H9 (cell line): ENCODE data around the gene NCOA1. TPM values are rescaled to one million over a fixed set of nuclear protein-coding genes. Genes with fewer than 3 reads are reported as not detected.

Source experiments
- DNase-seq: peaks from one replicate; pipeline ENCODE4 v3.0.0-alpha.2; 2017
- H2AFZ ChIP-seq: one replicate; pipeline ENCODE4 v1.6.1; 2013; ENCODE audit warnings: mild to moderate bottlenecking, low read length, control low read depth, moderate library complexity
- H2AK5ac ChIP-seq: 2 replicates; pipeline ENCODE4 v1.6.1; 2013; ENCODE audit warnings: low read length, control low read depth, mixed read lengths; ENCODE audit not compliant: insufficient read length
- H2BK120ac ChIP-seq: one replicate; pipeline ENCODE4 v1.6.1; 2013; ENCODE audit warnings: low read depth, mild to moderate bottlenecking, low read length, control low read depth, inconsistent platforms; ENCODE audit not compliant: poor library complexity, severe bottlenecking
- H2BK12ac ChIP-seq: 2 replicates; pipeline ENCODE4 v1.6.1; 2013; ENCODE audit warnings: low read length, control low read depth, mixed read lengths, low read depth; ENCODE audit not compliant: insufficient read length
- H2BK15ac ChIP-seq: 2 replicates; pipeline ENCODE4 v1.6.1; 2013; ENCODE audit warnings: low read depth, low read length, control low read depth
- H2BK20ac ChIP-seq: one replicate; pipeline ENCODE4 v1.6.1; 2013; ENCODE audit warnings: low read depth, mild to moderate bottlenecking, low read length, control low read depth, inconsistent platforms; ENCODE audit not compliant: poor library complexity, severe bottlenecking
- H2BK5ac ChIP-seq: 2 replicates; pipeline ENCODE4 v1.6.1; 2013; ENCODE audit warnings: low read length, control low read depth, mixed read lengths; ENCODE audit not compliant: insufficient read length
- H3K14ac ChIP-seq: 2 replicates; pipeline ENCODE4 v1.6.1; 2013; ENCODE audit warnings: low read length, control low read depth; ENCODE audit not compliant: insufficient read depth
- H3K18ac ChIP-seq: 2 replicates; pipeline ENCODE4 v1.6.1; 2013; ENCODE audit warnings: low read depth, mild to moderate bottlenecking, mixed read lengths, low read length, control low read depth; ENCODE audit not compliant: insufficient read length
- H3K23ac ChIP-seq: 2 replicates; pipeline ENCODE4 v1.6.1; 2013; ENCODE audit warnings: low read length, control low read depth, mixed read lengths, low read depth; ENCODE audit not compliant: insufficient read length
- H3K23me2 ChIP-seq: 2 replicates; pipeline ENCODE4 v1.6.1; 2013; ENCODE audit warnings: low read depth, mild to moderate bottlenecking, mixed read lengths, low read length, control low read depth; ENCODE audit not compliant: insufficient read length, poor library complexity, severe bottlenecking
- H3K27ac ChIP-seq: 2 replicates; pipeline ENCODE4 v1.5.1; 2013; ENCODE audit warnings: low read length, control low read depth, mixed read lengths, low read depth; ENCODE audit not compliant: insufficient read length
- H3K27me3 ChIP-seq: 2 replicates; pipeline ENCODE4 v1.6.1; 2013; ENCODE audit warnings: low read length, control low read depth, inconsistent platforms; ENCODE audit not compliant: insufficient read depth
- H3K4ac ChIP-seq: 2 replicates; pipeline ENCODE4 v1.6.1; 2013; ENCODE audit warnings: low read depth, mild to moderate bottlenecking, control low read depth, inconsistent platforms, low read length, moderate library complexity
- H3K4me1 ChIP-seq: 2 replicates; pipeline ENCODE4 v1.6.1; 2013; ENCODE audit warnings: low read length, control low read depth, inconsistent platforms; ENCODE audit not compliant: insufficient read depth
- H3K4me2 ChIP-seq: 2 replicates; pipeline ENCODE4 v1.6.1; 2013; ENCODE audit warnings: low read length, control low read depth, mixed read lengths; ENCODE audit not compliant: insufficient read length, insufficient read depth
- H3K56ac ChIP-seq: 2 replicates; pipeline ENCODE4 v1.6.1; 2013; ENCODE audit warnings: low read depth, mild to moderate bottlenecking, mixed read lengths, low read length, control low read depth; ENCODE audit not compliant: insufficient read length
- H3K79me1 ChIP-seq: 2 replicates; pipeline ENCODE4 v1.6.1; 2013; ENCODE audit warnings: low read depth, mild to moderate bottlenecking, moderate library complexity, low read length, control low read depth, inconsistent platforms; ENCODE audit not compliant: insufficient read depth, poor library complexity, severe bottlenecking
- H3K79me2 ChIP-seq: 2 replicates; pipeline ENCODE4 v1.6.1; 2013; ENCODE audit warnings: low read length, control low read depth, inconsistent platforms; ENCODE audit not compliant: insufficient read depth
- H3K9ac ChIP-seq: 2 replicates; pipeline ENCODE4 v1.6.1; 2013; ENCODE audit warnings: low read length, control low read depth, mixed read lengths; ENCODE audit not compliant: insufficient read length; ENCODE audit errors: extremely low read depth
- H3K9me3 ChIP-seq: one replicate; pipeline ENCODE4 v1.6.1; 2013; ENCODE audit warnings: low read depth, low read length, inconsistent platforms; ENCODE audit not compliant: control insufficient read depth
- H3T11ph ChIP-seq: one replicate; pipeline ENCODE4 v1.6.1; 2013; ENCODE audit warnings: mild to moderate bottlenecking, low read length, control low read depth, inconsistent platforms
- H4K20me1 ChIP-seq: one replicate; pipeline ENCODE4 v1.6.1; 2013; ENCODE audit not compliant: control insufficient read depth, insufficient read length, insufficient read depth
- H4K5ac ChIP-seq: 2 replicates; pipeline ENCODE4 v1.6.1; 2013; ENCODE audit warnings: low read depth, mild to moderate bottlenecking, mixed read lengths, low read length, control low read depth; ENCODE audit not compliant: insufficient read length
- H4K8ac ChIP-seq: replicated peaks from 2 replicates; pipeline ENCODE4 v1.6.1; 2013; ENCODE audit warnings: low read length, control low read depth, mixed read lengths, low read depth; ENCODE audit not compliant: insufficient read length
- H4K91ac ChIP-seq: 2 replicates; pipeline ENCODE4 v1.6.1; 2013; ENCODE audit warnings: low read depth, mild to moderate bottlenecking, moderate library complexity, mixed read lengths, low read length, control low read depth; ENCODE audit not compliant: insufficient read length
- H3K27ac Mint-ChIP-seq, 3 experiments: 2 replicates in 2 of 3; 3 replicates in 1 of 3; pipeline ENCODE4 v1.8.0; 2020 to 2021; ENCODE audit warnings: mixed read lengths in 3 of 3, mild to moderate bottlenecking in 1 of 3, moderate library complexity in 1 of 3
- H3K27me3 Mint-ChIP-seq: 2 replicates; pipeline ENCODE4 v1.8.0; 2021; ENCODE audit warnings: low read depth, mild to moderate bottlenecking, moderate library complexity, mixed read lengths
- H3K36me3 Mint-ChIP-seq, 3 experiments: 2 replicates in 2 of 3; 3 replicates in 1 of 3; pipeline ENCODE4 v1.8.0; 2020 to 2021; ENCODE audit warnings: low read depth in 3 of 3, mixed read lengths in 3 of 3; ENCODE audit not compliant: insufficient read depth in 1 of 3
- H3K4me1 Mint-ChIP-seq, 2 experiments: 2 replicates each; pipeline ENCODE4 v1.8.0; 2020; ENCODE audit warnings: mixed read lengths in 2 of 2
- H3K4me3 Mint-ChIP-seq, 2 experiments: 2 replicates in 1 of 2; 3 replicates in 1 of 2; pipeline ENCODE4 v1.8.0; 2020 to 2021; ENCODE audit warnings: mild to moderate bottlenecking in 2 of 2, mixed read lengths in 2 of 2, moderate library complexity in 1 of 2
- H3K9me3 Mint-ChIP-seq, 2 experiments: 2 replicates in 1 of 2; 3 replicates in 1 of 2; pipeline ENCODE4 v1.8.0; 2020; ENCODE audit warnings: mild to moderate bottlenecking in 2 of 2, mixed read lengths in 2 of 2, moderate library complexity in 1 of 2
- CTCF ChIP-seq: fragments of 200-600 bp; sonication (generic); conservative IDR thresholded peaks from 3 replicates; pipeline ENCODE4 v1.8.0; 2021; ENCODE audit warnings: antibody characterized with exemption, mild to moderate bottlenecking
- WGBS: extraction: QIAGEN DNeasy Blood & Tissue Kit; methylation state at CpG from one replicate; pipeline ENCODE4 v1.1.7; 2013; ENCODE audit warnings: missing lambda C conversion rate, low lambda C conversion rate, mixed read lengths; ENCODE audit not compliant: insufficient read length; ENCODE audit errors: extremely low coverage; 5-methylcytosine and 5-hydroxymethylcytosine counted together
- total RNA-seq: library from RNA; stranded (reverse); gene quantifications from 2 replicates; pipeline ENCODE4 v1.2.1, GENCODE V29; 2021

The NCOA1 gene
- total RNA-seq, 1 experiment from 2014 or later, result 14.8 TPM

DNA sequence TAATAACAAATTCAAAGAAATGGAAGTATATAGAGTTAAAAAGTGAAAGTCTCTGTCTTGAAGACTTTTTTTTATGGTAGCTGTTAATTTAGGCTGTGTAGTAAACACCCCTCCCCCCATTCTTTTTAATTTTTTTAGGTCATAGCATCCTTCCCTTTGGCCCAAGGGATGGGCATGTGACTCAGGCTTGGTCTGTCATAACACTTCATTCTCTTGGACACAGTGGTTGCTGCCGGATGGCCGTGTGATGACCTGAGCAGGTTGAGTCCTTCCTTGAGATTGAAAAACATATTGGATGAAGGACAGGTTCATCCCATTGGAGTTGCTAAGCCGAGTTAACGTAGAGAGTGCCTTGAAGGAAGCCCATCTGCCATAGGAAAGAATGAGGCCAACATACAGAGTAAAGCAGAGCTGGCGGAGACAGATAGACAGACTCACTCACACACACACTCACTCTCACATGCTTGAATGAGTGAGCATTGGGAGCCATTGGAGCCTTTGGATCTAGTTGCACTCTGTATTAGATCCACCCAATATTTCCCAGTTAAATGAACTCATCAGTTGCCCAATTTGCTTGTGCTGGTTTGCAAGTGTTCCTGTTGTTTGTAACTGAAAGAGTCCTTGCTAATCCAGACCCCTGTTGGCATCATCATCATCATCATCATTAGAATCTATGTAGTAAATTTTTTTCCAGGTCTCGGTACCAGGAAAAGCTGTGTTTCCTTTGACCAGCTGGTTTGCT, 14.7 kb downstream of the NCOA1 start:
- Histone ChIP-seq H3K79me1 (no peaks in the 10 kb centered on the region), H2BK5ac (no peak overlapping the region), H3K4ac (no peak overlapping the region), H2BK15ac (no peak overlapping the region), H4K20me1 (no peaks in the 10 kb centered on the region), H3K56ac (no peak overlapping the region), H3K23ac (no peak overlapping the region), H2AK5ac (no peak overlapping the region), H3K4me2 (no peak overlapping the region), H3T11ph (no peak overlapping the region), H3K18ac (no peak overlapping the region), H4K8ac (no peak overlapping the region), H2BK120ac (no peak overlapping the region), H2AFZ (no peak overlapping the region), H3K27me3 (no peaks in the 10 kb centered on the region), H4K91ac (no peak overlapping the region), H3K4me1 (no peaks in the 10 kb centered on the region; the same call in 1 of the 2 replicates), H4K5ac (no peak overlapping the region), H3K27ac (no peak overlapping the region), H2BK12ac (no peak overlapping the region), H2BK20ac (no peak overlapping the region), H3K23me2 (no peaks in the 10 kb centered on the region), H3K79me2 (no peaks in the 10 kb centered on the region), H3K9me3 (no peaks in the 10 kb centered on the region), H3K9ac (no peak overlapping the region), H3K14ac (no peak overlapping the region)
- Mint-ChIP-seq H3K36me3 (no peaks in the 10 kb centered on the region), H3K4me1 (peaks cover 8% of the 10 kb centered on the region in 2 experiments), H3K27me3 (no peaks in the 10 kb centered on the region), H3K4me3 (no peak overlapping the region), H3K27ac (peak overlapping the region in 1 of 3 experiments; percentile 40; a peak in 1 of 7 replicates), H3K9me3 (no peaks in the 10 kb centered on the region)
- DNase-seq, result no peak
- no CpG with 5 or more reads among the region's 6 CpGs for WGBS
- no peak for TF ChIP-seq CTCF
